Putamen (tissue), 1 donor: Measurements from ENCODE around the gene SPACDR.
A peak's percentile ranks its signal among the peaks of the same experiment; 100 is the strongest.

Experiments
- DNase-seq: peaks from one replicate; pipeline ENCODE4 v3.0.0-alpha.2; 2016; ENCODE audit warnings: low spot score

The SPACDR gene

GRCh38 chr7:100485471-100485876, 21.4 kb upstream of the SPACDR start:
- no peak for DNase-seq

GRCh38 chr7:100484673-100485045, 20.6 kb upstream of the SPACDR start:
- DNase-seq: no peak

GRCh38 chr7:100483722-100484672, 19.9 kb upstream of the SPACDR start, which contains the start of gene NYAP1:
Gene NYAP1, plus strand, starts transcription at chr7:100483927. Its CDS starts 1,385 bp downstream, at chr7:100485312.
- peak; percentile 68 for DNase-seq

- peak; percentile 71 for DNase-seq
Measured at GRCh38 chr7:100483090-100483721, 19.1 kb upstream of the SPACDR start.

- no peak for DNase-seq
Measured at GRCh38 chr7:100482728-100483089, 18.6 kb upstream of the SPACDR start.

GRCh38 chr7:100481466-100481865, 17.4 kb upstream of the SPACDR start:
- DNase-seq: no peak

GRCh38 chr7:100478958-100479660, 15.0 kb upstream of the SPACDR start, which contains the start of gene TSC22D4:
Gene TSC22D4, minus strand, starts transcription at chr7:100479214. Its CDS starts 1,176 bp downstream, at chr7:100478038.
- peak; percentile 96 for DNase-seq

GRCh38 chr7:100477871-100478267, 13.8 kb upstream of the SPACDR start:
- no peak for DNase-seq

GRCh38 chr7:100476903-100477870, 13.1 kb upstream of the SPACDR start:
- no peak for DNase-seq

- DNase-seq: no peak
Measured at GRCh38 chr7:100476101-100476780, 12.2 kb upstream of the SPACDR start.

- no peak for DNase-seq
Measured at GRCh38 chr7:100475549-100475948, 11.5 kb upstream of the SPACDR start.

GRCh38 chr7:100472854-100473499, 8.9 kb upstream of the SPACDR start:
- DNase-seq: no peak

- DNase-seq: no peak
Measured at GRCh38 chr7:100472121-100472851, 8.2 kb upstream of the SPACDR start.

- no peak for DNase-seq
Measured at GRCh38 chr7:100471021-100471420, 7.0 kb upstream of the SPACDR start.

GRCh38 chr7:100469227-100470044, 5.4 kb upstream of the SPACDR start:
- DNase-seq: peak; percentile 82

- DNase-seq: peak; percentile 97
Measured at GRCh38 chr7:100467638-100468373, 3.7 kb upstream of the SPACDR start.

GRCh38 chr7:100466653-100467605, 2.9 kb upstream of the SPACDR start:
- no peak for DNase-seq
